PC-3 (cell line): ENCODE data around the gene ST7. TPM values are rescaled to one million over a fixed set of nuclear protein-coding genes. Genes with fewer than 3 reads are reported as not detected.

Experiments used
- ATAC-seq: fragments of 200-7000 bp; cut with Tn5 transposase; 2 replicates; pipeline ENCODE4 v1.9.1; 2020; ENCODE audit warnings: mild to moderate bottlenecking, moderate library complexity
- BruUV-seq: library from RNA; stranded (reverse); fragments of 400-500 nt; replicated peaks from 2 replicates; lab custom pipeline; 2021; lab: Mats Ljungman, UMichigan
- CTCF ChIA-PET: fragments of 300-600 bp; sonication (Branson Sonifier 250); formaldehyde crosslinking; loops from one replicate; lab custom pipeline; 2022; ENCODE audit warnings: antibody characterized with exemption; lab: Charles Lee
- POLR2A ChIA-PET: fragments of 300-600 bp; sonication (Branson Sonifier 250); formaldehyde crosslinking; loops from one replicate; lab custom pipeline; 2022; ENCODE audit warnings: antibody characterized with exemption; ENCODE audit not compliant: unreplicated experiment; lab: Charles Lee
- DNase-seq: peaks from one replicate; pipeline ENCODE4 v3.0.0-alpha.2; 2015
- H2AFZ ChIP-seq: fragments of 300-600 bp; sonication (generic); 2 replicates; pipeline ENCODE4 v1.6.0; 2016; ENCODE audit warnings: antibody characterized with exemption, low read length
- H3F3A ChIP-seq: fragments of 300-600 bp; sonication (generic); one replicate; pipeline ENCODE4 v1.6.0; 2017; ENCODE audit warnings: antibody characterized with exemption, low read length, control low read depth, mild to moderate bottlenecking; ENCODE audit not compliant: unreplicated experiment
- H3K27ac ChIP-seq: fragments of 300-600 bp; sonication (generic); 2 replicates; pipeline ENCODE4 v1.5.1; 2016; ENCODE audit warnings: mild to moderate bottlenecking, low read length
- H3K27me3 ChIP-seq: fragments of 300-600 bp; sonication (generic); 2 replicates; pipeline ENCODE4 v1.6.1; 2016; ENCODE audit warnings: low read length, mixed read lengths
- H3K36me3 ChIP-seq: fragments of 300-600 bp; sonication (generic); 2 replicates; pipeline ENCODE4 v1.6.1; 2016; ENCODE audit warnings: low read depth, mixed run types, low read length, mixed read lengths
- H3K4me1 ChIP-seq: fragments of 300-600 bp; sonication (generic); 2 replicates; pipeline ENCODE4 v1.5.1; 2016; ENCODE audit warnings: low read length; ENCODE audit not compliant: insufficient read depth
- H3K4me2 ChIP-seq: fragments of 300-600 bp; sonication (generic); 2 replicates; pipeline ENCODE4 v1.6.0; 2016; ENCODE audit warnings: low read length
- H3K4me3 ChIP-seq: fragments of 300-600 bp; sonication (generic); 2 replicates; pipeline ENCODE4 v1.5.1; 2016; ENCODE audit warnings: mild to moderate bottlenecking, low read length, mixed read lengths
- H3K79me2 ChIP-seq: fragments of 300-600 bp; sonication (generic); 2 replicates; pipeline ENCODE4 v1.6.1; 2017; ENCODE audit warnings: low read length, mixed read lengths
- H3K9ac ChIP-seq: fragments of 300-600 bp; sonication (generic); 2 replicates; pipeline ENCODE4 v1.6.0; 2016; ENCODE audit warnings: mild to moderate bottlenecking, low read length
- H3K9me2 ChIP-seq: fragments of 300-600 bp; sonication (generic); replicated peaks from 2 replicates; pipeline ENCODE4 v1.6.1; 2016; ENCODE audit warnings: mixed run types, low read length, mixed read lengths
- H3K9me3 ChIP-seq: fragments of 300-600 bp; sonication (generic); 2 replicates; pipeline ENCODE4 v1.6.1; 2016; ENCODE audit warnings: low read length, mixed read lengths
- H4K20me1 ChIP-seq: fragments of 300-600 bp; sonication (generic); 2 replicates; pipeline ENCODE4 v1.6.1; 2016; ENCODE audit warnings: low read length, mixed read lengths
- CTCF ChIP-seq: fragments of 300-600 bp; sonication (generic); conservative IDR thresholded peaks from 2 replicates; pipeline ENCODE4 v1.5.1; 2017; ENCODE audit warnings: antibody characterized with exemption, low read depth, mild to moderate bottlenecking, low read length
- EZH2 ChIP-seq: fragments of 300-600 bp; sonication (generic); IDR thresholded peaks from one replicate; pipeline ENCODE4 v1.6.1; 2017; ENCODE audit warnings: antibody characterized with exemption, mild to moderate bottlenecking, low read length; ENCODE audit not compliant: unreplicated experiment
- EZH2phosphoT487 ChIP-seq: fragments of 300-600 bp; sonication (generic); IDR thresholded peaks from 2 replicates; pipeline ENCODE4 v1.6.1; 2018; ENCODE audit warnings: mild to moderate bottlenecking, antibody characterized with exemption, low read length, borderline replicate concordance
- intact Hi-C: fragments of 100-400 bp; cut with micrococcal nuclease; formaldehyde crosslinking; loops from 2 replicates; pipeline ENCODE4 v1.9.0; 2023
- total RNA-seq: library from RNA; depleted of rRNA; stranded (reverse); fragments of >200 nt; gene quantifications from 2 replicates; pipeline ENCODE4 v1.2.3, GENCODE V29; 2014

The ST7 gene
- total RNA-seq, 1 experiment from 2014 or later: 19.7 TPM

GRCh38 chr7:116948934-116949333, 4.4 kb upstream of the ST7 start:
- Histone ChIP-seq H3K27ac (no peak overlapping the region), H3K27me3 (no peaks in the 10 kb centered on the region), H3K79me2 (peaks cover under 1% of the 10 kb centered on the region; the same call in 1 of the 2 replicates), H3K4me3 (no peak overlapping the region), H3K9me2 (no peaks in the 10 kb centered on the region), H3K4me2 (no peak overlapping the region), H3K9ac (no peak overlapping the region), H3K4me1 (peaks cover 12% of the 10 kb centered on the region), H3K9me3 (no peaks in the 10 kb centered on the region), H2AFZ (no peak overlapping the region), H3F3A (no peaks in the 10 kb centered on the region), H3K36me3 (no peaks in the 10 kb centered on the region), H4K20me1 (no peaks in the 10 kb centered on the region)
- intact Hi-C loops: no loop called here
- no peak for TF ChIP-seq EZH2
- TF ChIP-seq CTCF: no peak
- no peak for TF ChIP-seq EZH2phosphoT487
- ChIA-PET CTCF (no interaction called here), POLR2A (no interaction called here)
- DNase-seq: no peak
- no TSS peak for BruUV-seq
- ATAC-seq: no peak

GRCh38 chr7:116949941-116950801, 3.1 kb upstream of the ST7 start:
- ChIA-PET POLR2A (interaction anchor here (0.7 kb wide), 1 partner anchor 91 kb away, joined by 3 read pairs; no protein-coding TSS in a partner anchor), CTCF (no interaction called here)
- no TSS peak for BruUV-seq
- H3K4me1 ChIP-seq: peaks cover 17% of the 10 kb centered on the region
- H2AFZ ChIP-seq: no peak overlapping the region
- H3K4me2 ChIP-seq: no peak overlapping the region
- ATAC-seq (no peak), DNase-seq (no peak)
- no peaks in the 10 kb centered on the region for H4K20me1 ChIP-seq
- no peaks in the 10 kb centered on the region for H3K27me3 ChIP-seq
- TF ChIP-seq EZH2 (no peak), CTCF (no peak)
- intact Hi-C loops: no loop called here
- H3K36me3 ChIP-seq: no peaks in the 10 kb centered on the region
- H3K79me2 ChIP-seq: peaks cover 13% of the 10 kb centered on the region
- no peaks in the 10 kb centered on the region for H3F3A ChIP-seq
- no peaks in the 10 kb centered on the region for H3K9me2 ChIP-seq
- no peak overlapping the region for H3K27ac ChIP-seq
- no peaks in the 10 kb centered on the region for H3K9me3 ChIP-seq
- no peak overlapping the region for H3K9ac ChIP-seq
- no peak overlapping the region for H3K4me3 ChIP-seq

GRCh38 chr7:116950889-116951351, 2.4 kb upstream of the ST7 start:
- no peaks in the 10 kb centered on the region for H3K36me3 ChIP-seq
- peaks cover 25% of the 10 kb centered on the region for H3K4me1 ChIP-seq
- CTCF ChIA-PET: no interaction called here
- ATAC-seq: no peak
- TF ChIP-seq EZH2: no peak
- TF ChIP-seq CTCF: no peak
- TF ChIP-seq EZH2phosphoT487: no peak
- H3K9ac ChIP-seq: no peak overlapping the region
- no peaks in the 10 kb centered on the region for H4K20me1 ChIP-seq
- POLR2A ChIA-PET: no interaction called here
- H3K9me2 ChIP-seq: no peaks in the 10 kb centered on the region
- H3K79me2 ChIP-seq: peaks cover 20% of the 10 kb centered on the region
- BruUV-seq: no TSS peak
- H3K4me3 ChIP-seq: no peak overlapping the region
- no peak overlapping the region for H3K4me2 ChIP-seq
- no peak overlapping the region for H2AFZ ChIP-seq
- intact Hi-C loops: no loop called here
- no peak for DNase-seq
- no peaks in the 10 kb centered on the region for H3K9me3 ChIP-seq
- H3K27ac ChIP-seq: no peak overlapping the region
- H3F3A ChIP-seq: no peaks in the 10 kb centered on the region
- no peaks in the 10 kb centered on the region for H3K27me3 ChIP-seq
